ENCODE data around the gene HS6ST2. TPM values are rescaled to one million over a fixed set of nuclear protein-coding genes. Genes with fewer than 3 reads are reported as not detected.
A peak's percentile ranks its signal among the peaks of the same experiment; 100 is the strongest.

Gene HS6ST2
- total RNA-seq, 4 donors from 2014 or later, result under 0.01 to 0.66 (median 0.46) TPM

GRCh38 chrX:132612821-132613564 lies 345.4 kb downstream of the HS6ST2 start:
- WGBS, 2 donors, result 49 to 58% methylated on average over 9 to 10 of the region's 10 CpGs

GRCh38 chrX:132610536-132610935 lies 347.9 kb downstream of the HS6ST2 start:
- H3K9me3 ChIP-seq, result no peaks in the 10 kb centered on the region
- no peaks in the 10 kb centered on the region for H3K36me3 ChIP-seq
- TF ChIP-seq POLR2A (IDR thresholded peaks at IDR 0.05) (no peak), EP300 (IDR thresholded peaks at IDR 0.05) (no peak), CTCF (IDR thresholded peaks at IDR 0.05) (no peak)
- H3K27ac ChIP-seq, result no peak overlapping the region
- DNase-seq (ENCODE audit: low spot score in 2 of 2), result no peak
- peaks cover 0 to 21% of the 10 kb centered on the region in 2 donors for H3K27me3 ChIP-seq
- H3K4me1 ChIP-seq, result no peaks in the 10 kb centered on the region
- no peak overlapping the region for H3K4me3 ChIP-seq
- WGBS, 2 donors, result 76 to 88% methylated on average over 4 of the region's 4 CpGs

More at GRCh38 chrX:132612821-132613564, 345.4 kb downstream of the HS6ST2 start:
- peak; percentile 19 to 47 for DNase-seq (ENCODE audit: low spot score in 2 of 2)
- H3K27ac ChIP-seq, result no peak overlapping the region
- TF ChIP-seq CTCF (IDR thresholded peaks at IDR 0.05) (peak; percentile 35 to 56 (median 46)), EP300 (IDR thresholded peaks at IDR 0.05) (no peak)
- H3K27me3 ChIP-seq, result peaks cover 0 to 15% of the 10 kb centered on the region in 2 donors
- H3K4me3 ChIP-seq, result no peak overlapping the region
- no peaks in the 10 kb centered on the region for H3K36me3 ChIP-seq
- H3K4me1 ChIP-seq, result no peaks in the 10 kb centered on the region
- no peaks in the 10 kb centered on the region for H3K9me3 ChIP-seq

GRCh38 chrX:132609362-132609848 lies 349.0 kb downstream of the HS6ST2 start:
- no peaks in the 10 kb centered on the region for H3K36me3 ChIP-seq

GRCh38 chrX:132603700-132604286 lies 354.6 kb downstream of the HS6ST2 start:
- no peaks in the 10 kb centered on the region for H3K36me3 ChIP-seq
- TF ChIP-seq POLR2A (IDR thresholded peaks at IDR 0.05) (no peak), CTCF (IDR thresholded peaks at IDR 0.05) (no peak), EP300 (IDR thresholded peaks at IDR 0.05) (no peak)
- H3K9me3 ChIP-seq, result no peaks in the 10 kb centered on the region
- DNase-seq (ENCODE audit: low spot score in 2 of 2), result no peak
- peaks cover 0 to 49% of the 10 kb centered on the region in 2 donors for H3K27me3 ChIP-seq
- no peak overlapping the region for H3K4me3 ChIP-seq
- 74 to 81% methylated on average over 6 of the region's 6 CpGs for WGBS, 2 donors
- H3K27ac ChIP-seq, result no peak overlapping the region
- no peaks in the 10 kb centered on the region for H3K4me1 ChIP-seq

More at GRCh38 chrX:132609362-132609848, 349.0 kb downstream of the HS6ST2 start:
- Histone ChIP-seq H3K9me3 (no peaks in the 10 kb centered on the region), H3K4me3 (no peak overlapping the region), H3K27ac (no peak overlapping the region), H3K27me3 (peaks cover 0 to 24% of the 10 kb centered on the region in 2 donors), H3K4me1 (no peaks in the 10 kb centered on the region)
- no peak for DNase-seq (ENCODE audit: low spot score in 2 of 2)
- TF ChIP-seq POLR2A (IDR thresholded peaks at IDR 0.05) (no peak), EP300 (IDR thresholded peaks at IDR 0.05) (no peak)
- WGBS, 2 donors, result 76 to 92% methylated on average over 1 of the region's 1 CpG

GRCh38 chrX:132602701-132603100 lies 355.7 kb downstream of the HS6ST2 start:
- DNase-seq (ENCODE audit: low spot score in 2 of 2), result no peak
- Histone ChIP-seq H3K4me1 (no peaks in the 10 kb centered on the region), H3K27me3 (peaks cover 0 to 49% of the 10 kb centered on the region in 2 donors), H3K36me3 (no peaks in the 10 kb centered on the region), H3K4me3 (no peak overlapping the region), H3K27ac (no peak overlapping the region), H3K9me3 (no peaks in the 10 kb centered on the region)
- no peak for TF ChIP-seq POLR2A (IDR thresholded peaks at IDR 0.05)
- no peak for TF ChIP-seq CTCF (IDR thresholded peaks at IDR 0.05)
- TF ChIP-seq EP300 (IDR thresholded peaks at IDR 0.05), result no peak
- WGBS, 2 donors, result 56 to 66% methylated on average over 3 to 4 of the region's 4 CpGs

All from tibial nerve (tissue), 4 donors.